AG04449 (cell line): ENCODE data around the gene CRELD2.

Experiments
- CTCF ChIA-PET: fragments of 350-600 bp; formaldehyde crosslinking; extraction: SDS; loops from one replicate; lab custom pipeline; 2021; ENCODE audit warnings: antibody characterized with exemption; lab: Yijun Ruan, JAX
- POLR2A ChIA-PET: fragments of 400-600, 350-600 bp; formaldehyde crosslinking; extraction: SDS; loops from one replicate; lab custom pipeline; 2020; ENCODE audit warnings: antibody characterized with exemption, inconsistent platforms; lab: Yijun Ruan, JAX
- DNase-seq: peaks from one replicate; pipeline ENCODE4 v3.0.0-alpha.2; 2010; ENCODE audit warnings: low read depth, low spot score
- H3K4me3 ChIP-seq: 2 replicates; pipeline ENCODE4 v1.5.1; 2011; ENCODE audit warnings: low read depth, mild to moderate bottlenecking, control low read depth, low read length
- CTCF ChIP-seq: IDR thresholded peaks from one replicate; pipeline ENCODE4 v1.5.1; 2011; ENCODE audit warnings: mild to moderate bottlenecking, moderate library complexity, low read length, control low read depth, inconsistent platforms; ENCODE audit not compliant: insufficient read depth; ENCODE audit errors: missing control alignments

The CRELD2 gene

GRCh38 chr22:49929211-49929979 is 11.0 kb downstream of the CRELD2 start:
- CTCF ChIA-PET, result interaction anchor here (0.6 to 5.3 kb wide), 19 partner anchors 8 to 279 kb away, joined by 3 to 165 read pairs (median 7); partner anchors contain the start of gene IL17REL
- no peak overlapping the region for H3K4me3 ChIP-seq
- DNase-seq, result no peak
- peak; percentile 56 for TF ChIP-seq CTCF
- POLR2A ChIA-PET, result no interaction called here

- no peak for DNase-seq
- TF ChIP-seq CTCF, result no peak
- ChIA-PET POLR2A (no interaction called here), CTCF (interaction anchor here (0.6 to 5.3 kb wide), 22 partner anchors 9 to 278 kb away, joined by 3 to 165 read pairs (median 6); partner anchors contain the start of gene IL17REL)
- no peak overlapping the region for H3K4me3 ChIP-seq
Observed at GRCh38 chr22:49929994-49930575, 11.7 kb downstream of the CRELD2 start.

DNA sequence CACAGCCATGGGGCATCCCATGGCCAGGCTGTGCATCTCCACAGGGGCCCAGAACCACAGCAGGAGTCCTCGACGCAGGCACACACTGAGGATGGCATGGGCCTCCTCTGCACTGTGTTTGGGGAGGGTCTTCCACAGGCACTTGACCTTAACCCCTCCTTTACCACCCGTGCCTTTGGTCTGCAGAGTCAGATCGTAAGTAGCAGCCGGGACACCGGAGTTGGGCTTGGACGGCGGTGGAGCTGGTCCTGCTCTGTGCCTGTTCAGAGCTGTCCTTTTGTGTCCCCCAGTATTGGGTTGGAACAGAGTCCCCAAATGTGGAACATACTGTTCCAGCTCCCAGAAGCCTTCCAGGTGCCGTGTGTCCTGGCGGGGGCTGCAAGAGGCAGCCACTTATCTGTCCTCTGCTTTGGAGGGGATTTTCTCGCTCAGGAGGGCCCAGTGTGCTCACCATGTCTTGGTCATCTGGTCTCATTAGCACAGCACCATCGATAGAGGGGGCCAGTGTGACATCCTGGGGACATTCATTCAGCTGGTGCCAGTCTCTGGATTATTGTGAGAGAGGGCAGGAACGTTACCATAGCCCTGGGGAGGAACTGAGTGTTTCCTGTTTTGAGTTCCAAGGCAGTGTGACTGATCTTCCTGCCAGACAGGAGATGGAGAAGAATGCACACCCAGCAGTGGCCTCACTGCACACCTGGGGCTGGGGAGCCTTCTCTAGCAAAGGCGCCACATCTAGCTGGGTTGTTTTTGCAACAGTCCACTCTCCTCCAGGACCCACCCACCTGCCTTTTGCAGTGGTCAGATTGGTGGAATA is 12.4 kb downstream of the CRELD2 start:
- CTCF ChIA-PET, result interaction anchor here (0.7 to 5.3 kb wide), 26 partner anchors 9 to 301 kb away, joined by 3 to 165 read pairs (median 4); partner anchors contain the start of gene IL17REL
- no peak overlapping the region for H3K4me3 ChIP-seq
- POLR2A ChIA-PET, result no interaction called here
- peak; percentile 64 for TF ChIP-seq CTCF
- no peak for DNase-seq

DNA sequence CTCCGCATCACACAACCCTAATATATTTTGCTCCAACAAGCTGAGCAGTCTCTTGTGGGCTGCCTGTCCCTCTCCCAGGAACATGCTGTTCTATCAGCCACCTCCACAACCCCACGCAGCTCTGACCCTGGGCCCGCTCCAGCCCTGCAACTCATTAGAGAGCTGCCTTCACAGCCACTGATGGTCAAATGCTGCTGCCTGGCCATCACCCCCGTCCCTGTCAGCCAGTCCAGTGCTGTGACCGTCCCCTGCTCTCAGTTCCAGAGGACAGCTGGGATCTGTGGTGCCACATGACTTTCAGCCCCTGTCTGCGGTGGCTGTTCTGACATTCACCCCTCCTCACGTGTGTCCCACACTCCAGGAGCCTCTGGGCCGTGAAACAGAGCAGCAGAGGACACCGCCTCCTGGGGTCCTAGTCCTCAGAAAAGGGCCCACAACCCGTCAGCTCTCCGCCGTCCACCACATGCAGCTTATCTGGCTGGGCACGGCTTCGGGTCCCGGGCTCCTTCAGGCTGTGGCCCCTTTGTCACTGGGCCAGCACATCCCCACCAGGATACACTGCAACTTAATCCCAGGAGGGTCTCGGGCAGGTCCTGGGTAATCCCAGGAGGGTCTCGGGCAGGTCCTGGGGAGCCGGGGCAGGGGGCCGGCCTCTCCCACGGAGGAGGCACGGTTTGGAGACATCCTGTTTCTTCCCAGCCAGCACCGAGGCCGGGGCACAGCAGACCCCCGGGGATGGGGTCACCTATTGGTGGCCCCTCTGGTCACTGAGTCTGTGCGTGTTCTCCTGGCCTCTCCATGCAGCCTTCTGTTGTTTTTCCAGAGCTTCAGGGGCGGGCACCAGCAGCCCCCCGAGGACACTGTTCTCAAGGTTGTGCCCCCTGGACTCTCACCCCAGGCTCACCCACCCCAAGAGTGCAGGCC is 15.1 kb downstream of the CRELD2 start:
- no peak for DNase-seq
- TF ChIP-seq CTCF, result no peak
- no peak overlapping the region for H3K4me3 ChIP-seq
- POLR2A ChIA-PET, result no interaction called here
- CTCF ChIA-PET, result interaction anchor here (0.7 to 5.3 kb wide), 7 partner anchors 37 to 166 kb away, joined by 3 to 165 read pairs (median 4); partner anchors contain the start of gene IL17REL

DNA sequence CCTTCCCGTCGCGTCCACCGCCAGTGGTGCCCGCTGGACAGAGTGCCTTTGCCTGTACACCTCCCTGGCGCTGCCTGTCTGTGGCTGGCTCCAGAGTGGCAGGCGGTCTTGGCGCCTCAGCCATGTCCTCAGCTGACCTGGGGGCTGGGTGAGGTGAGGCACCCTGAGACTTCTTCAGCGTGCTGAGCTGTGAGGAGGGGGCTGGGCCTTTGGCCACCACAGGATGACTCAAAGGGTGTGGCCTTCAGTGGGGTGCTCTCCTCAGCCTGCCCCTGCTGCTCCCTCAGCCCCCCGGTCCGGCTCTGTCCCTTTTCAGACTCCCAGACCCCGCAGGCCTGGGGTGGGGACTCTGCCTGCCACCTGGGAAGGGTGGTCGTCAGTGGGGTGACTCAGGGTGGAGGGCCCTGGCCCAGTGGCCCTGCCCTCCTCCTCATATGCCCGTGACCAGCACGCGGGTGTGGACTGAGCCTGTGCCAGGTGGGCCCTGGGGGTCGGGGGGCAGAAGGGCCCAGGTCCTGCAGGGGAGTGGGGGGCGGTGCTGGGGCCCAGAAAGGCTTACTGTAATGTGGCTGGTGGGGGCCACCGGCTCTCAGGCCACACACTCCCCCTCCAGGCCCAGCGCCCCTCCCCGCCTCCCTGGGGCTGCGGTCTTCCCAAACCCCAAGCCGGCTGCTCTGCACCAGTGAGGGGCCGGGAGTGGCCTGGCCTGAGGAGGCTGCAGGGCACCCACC is 15.9 kb downstream of the CRELD2 start:
- no peak for TF ChIP-seq CTCF

More for the DNA sequence above, 15.9 kb downstream of the CRELD2 start:
- CTCF ChIA-PET, result interaction anchor here (1.6 to 5.3 kb wide), 4 partner anchors 58 to 98 kb away, joined by 3 to 165 read pairs (median 8); no protein-coding TSS in a partner anchor
- H3K4me3 ChIP-seq, result peak overlapping the region; percentile 45
- POLR2A ChIA-PET, result no interaction called here
- DNase-seq, result no peak
